Esophagus squamous epithelium (tissue), 5 donors: ENCODE data around the gene MAGI1. TPM values are rescaled to one million over a fixed set of nuclear protein-coding genes. Genes with fewer than 3 reads are reported as not detected.

Source experiments
- DNase-seq: peaks from one replicate; lab custom pipeline; 2025; lab: John Stamatoyannopoulos, UW
- H3K27ac ChIP-seq, 4 donors: fragments of 200-600 bp; sonication (generic); one replicate each; pipeline ENCODE4 v1.5.1; 2016 to 2019; ENCODE audit warnings: mild to moderate bottlenecking in 1 of 4
- H3K27me3 ChIP-seq, 4 donors: fragments of 200-600 bp; sonication (generic); 1 replicate in 3 of 4; 2 replicates in 1 of 4; pipeline versions ENCODE4 v1.5.1 to v1.6.0; 2017 to 2021; ENCODE audit warnings: antibody characterized with exemption in 1 of 4
- H3K36me3 ChIP-seq, 3 donors: fragments of 200-600 bp; sonication (generic); one replicate each; pipeline ENCODE4 v1.5.1; 2016 to 2019
- H3K4me1 ChIP-seq, 3 donors: fragments of 200-600 bp; sonication (generic); one replicate each; pipeline ENCODE4 v1.5.1; 2017 to 2019
- H3K4me3 ChIP-seq, 4 donors: fragments of 200-600 bp; sonication (generic); 1 replicate in 3 of 4; 2 replicates in 1 of 4; pipeline ENCODE4 v1.5.1; 2016 to 2019; ENCODE audit warnings: mild to moderate bottlenecking in 2 of 4, moderate library complexity in 1 of 4
- H3K9me3 ChIP-seq, 3 donors: fragments of 200-600 bp; sonication (generic); one replicate each; pipeline ENCODE4 v1.5.1; 2016 to 2019
- CTCF ChIP-seq, 6 experiments: fragments of 450-650 bp in 4 of 6; fragments of 200-600 bp in 2 of 6; sonication (generic) in 2 of 6; IDR thresholded peaks; one replicate each; pipeline ENCODE4 v1.5.1; 2016 to 2019; ENCODE audit warnings: antibody characterized with exemption in 6 of 6, mild to moderate bottlenecking in 4 of 6, moderate library complexity in 4 of 6
- POLR2A ChIP-seq, 4 donors: fragments of 450-650 bp; IDR thresholded peaks; one replicate each; pipeline ENCODE4 v1.6.1; 2017; ENCODE audit warnings: antibody characterized with exemption in 4 of 4, mild to moderate bottlenecking in 4 of 4, moderate library complexity in 3 of 4
- WGBS, 2 donors: methylation state at CpG; one replicate each; pipeline ENCODE4 v1.1.5; 2018; 5-methylcytosine and 5-hydroxymethylcytosine counted together
- intact Hi-C: fragments of 100-400 bp; cut with DNase I; formaldehyde crosslinking; loops from one replicate; pipeline ENCODE4 v1.15.0; 2022
- total RNA-seq, 4 donors: library from RNA; depleted of rRNA; stranded (reverse); fragments of >200 nt; gene quantifications; one replicate each; pipeline ENCODE4 v1.1.0, GENCODE V29; 2016
- donor health status: DM: yes; HTN: yes; CAD: no.

The MAGI1 gene
- total RNA-seq, 4 donors from 2014 or later: 12.0 to 28.2 (median 21.1) TPM

DNA sequence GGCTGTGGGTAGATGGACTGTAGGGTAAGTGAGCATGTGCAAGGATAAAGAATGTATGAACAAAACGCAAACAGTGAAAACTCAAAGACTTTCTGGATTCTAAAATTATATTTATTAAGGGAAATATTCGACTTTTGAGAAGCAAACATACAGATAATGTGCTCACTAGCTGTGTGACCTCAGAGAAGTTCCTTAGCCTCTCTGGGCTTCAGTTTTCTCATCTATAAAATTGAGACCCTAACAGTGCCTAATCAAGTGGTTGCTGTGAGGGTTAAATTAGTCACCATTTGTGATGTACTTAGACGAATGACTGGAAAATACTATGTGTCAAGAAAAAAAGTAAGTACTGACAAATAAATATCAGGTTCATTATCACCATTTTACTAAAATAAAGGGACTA is 261.7 kb downstream of the MAGI1 start:
- H3K36me3 ChIP-seq: no peaks in the 10 kb centered on the region
- no peak for DNase-seq
- WGBS, 2 donors: 74 to 82% methylated on average over 3 of the region's 3 CpGs
- no peak overlapping the region for H3K27ac ChIP-seq
- H3K4me1 ChIP-seq: no peaks in the 10 kb centered on the region
- no peak for TF ChIP-seq CTCF (IDR thresholded peaks at IDR 0.05)
- TF ChIP-seq POLR2A (IDR thresholded peaks at IDR 0.05): no peak
- H3K9me3 ChIP-seq: no peaks in the 10 kb centered on the region
- no peak overlapping the region for H3K4me3 ChIP-seq
- intact Hi-C loops: no loop called here
- no peaks in the 10 kb centered on the region for H3K27me3 ChIP-seq

- Histone ChIP-seq H3K27me3 (no peaks in the 10 kb centered on the region), H3K4me3 (no peak overlapping the region), H3K9me3 (no peaks in the 10 kb centered on the region), H3K27ac (no peak overlapping the region), H3K4me1 (no peaks in the 10 kb centered on the region), H3K36me3 (no peaks in the 10 kb centered on the region)
- WGBS, 2 donors: 36 to 57% methylated on average over 6 of the region's 6 CpGs
- DNase-seq: no peak
- intact Hi-C loops: no loop called here
- no peak for TF ChIP-seq POLR2A (IDR thresholded peaks at IDR 0.05)
- TF ChIP-seq CTCF (IDR thresholded peaks at IDR 0.05): no peak
These were observed 262.2 kb downstream of the MAGI1 start for GRCh38 chr3:65776494-65776893.

GRCh38 chr3:65776081-65776480 is 262.6 kb downstream of the MAGI1 start:
- Histone ChIP-seq H3K27me3 (no peaks in the 10 kb centered on the region), H3K4me1 (no peaks in the 10 kb centered on the region), H3K9me3 (no peaks in the 10 kb centered on the region), H3K36me3 (no peaks in the 10 kb centered on the region), H3K4me3 (no peak overlapping the region), H3K27ac (no peak overlapping the region)
- DNase-seq: no peak
- intact Hi-C loops: no loop called here
- TF ChIP-seq POLR2A (IDR thresholded peaks at IDR 0.05) (no peak), CTCF (IDR thresholded peaks at IDR 0.05) (no peak)

- Histone ChIP-seq H3K27ac (no peak overlapping the region), H3K4me1 (no peaks in the 10 kb centered on the region), H3K27me3 (no peaks in the 10 kb centered on the region), H3K4me3 (no peak overlapping the region), H3K9me3 (no peaks in the 10 kb centered on the region), H3K36me3 (no peaks in the 10 kb centered on the region)
- 74 to 87% methylated on average over 3 of the region's 3 CpGs for WGBS, 2 donors
- intact Hi-C loops: no loop called here
- no peak for DNase-seq
- TF ChIP-seq POLR2A (IDR thresholded peaks at IDR 0.05): no peak
- no peak for TF ChIP-seq CTCF (IDR thresholded peaks at IDR 0.05)
These were observed 266.0 kb downstream of the MAGI1 start for GRCh38 chr3:65772758-65773157.

DNA sequence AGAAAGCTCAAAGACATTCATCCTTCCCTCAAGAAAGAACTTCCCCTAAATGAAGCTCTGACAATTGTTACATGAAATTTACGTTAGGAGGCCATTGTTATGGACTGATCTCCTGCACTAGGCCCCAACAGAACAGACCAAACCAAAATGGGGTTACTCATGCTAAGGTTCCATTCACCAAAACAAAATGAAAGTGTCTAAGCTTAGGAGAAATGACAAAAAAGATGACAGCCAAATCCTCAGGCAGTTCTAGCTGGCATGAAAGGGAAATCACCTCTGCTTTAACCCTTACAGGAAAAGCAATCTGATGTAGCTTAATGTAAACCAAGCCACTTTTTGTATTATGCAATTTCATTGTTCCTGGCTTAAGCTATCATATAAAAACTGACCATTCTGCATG is 271.2 kb downstream of the MAGI1 start:
- Histone ChIP-seq H3K9me3 (no peaks in the 10 kb centered on the region), H3K27me3 (no peaks in the 10 kb centered on the region), H3K27ac (no peak overlapping the region), H3K36me3 (no peaks in the 10 kb centered on the region), H3K4me3 (no peak overlapping the region), H3K4me1 (no peaks in the 10 kb centered on the region)
- DNase-seq: no peak
- 67 to 73% methylated on average over 1 of the region's 1 CpG for WGBS, 2 donors
- TF ChIP-seq POLR2A (IDR thresholded peaks at IDR 0.05): no peak
- no peak for TF ChIP-seq CTCF (IDR thresholded peaks at IDR 0.05)
- intact Hi-C loops: no loop called here
